Psoas muscle (tissue), 8 donors: ENCODE results near the gene TENT4B. TPM values are rescaled to one million over a fixed set of nuclear protein-coding genes. Genes with fewer than 3 reads are reported as not detected.

ENCODE experiments used
- ATAC-seq, 4 donors: fragments of 200-7000 bp; cut with Tn5 transposase; one replicate each; pipeline ENCODE4 v1.9.1; 2020; ENCODE audit warnings: moderate library complexity in 3 of 4, mild to moderate bottlenecking in 2 of 4
- DNase-seq, 2 donors: peaks; one replicate each; pipeline ENCODE4 v3.0.0-alpha.2; 2020
- H3K27ac ChIP-seq: fragments of 200-600 bp; one replicate; pipeline ENCODE4 v1.8.0; 2022
- H3K27me3 ChIP-seq, 3 donors: fragments of 200-600 bp in 1 of 3; one replicate each; pipeline versions ENCODE4 v1.6.1 to v1.8.0; 2013 to 2022; ENCODE audit warnings: low read length in 2 of 3, mild to moderate bottlenecking in 2 of 3, moderate library complexity in 1 of 3; ENCODE audit not compliant: insufficient read depth in 3 of 3
- H3K36me3 ChIP-seq, 2 donors: fragments of 200-600 bp in 1 of 2; one replicate each; pipeline versions ENCODE4 v1.6.1 to v1.8.0; 2013 to 2022; ENCODE audit warnings: low read depth in 1 of 2, mild to moderate bottlenecking in 1 of 2, moderate library complexity in 1 of 2; ENCODE audit not compliant: insufficient read depth in 1 of 2
- H3K4me1 ChIP-seq: fragments of 200-600 bp; one replicate; pipeline ENCODE4 v1.8.0; 2022
- H3K4me3 ChIP-seq: fragments of 200-600 bp; one replicate; pipeline ENCODE4 v1.8.0; 2022; ENCODE audit warnings: mild to moderate bottlenecking
- H3K9me3 ChIP-seq: fragments of 200-600 bp; one replicate; pipeline ENCODE4 v1.8.0; 2022
- CTCF ChIP-seq: fragments of 200-600 bp; IDR thresholded peaks from one replicate; pipeline ENCODE4 v1.8.0; 2022; ENCODE audit warnings: antibody characterized with exemption
- WGBS, 3 donors: extraction: QIAGEN DNeasy Blood & Tissue Kit; methylation state at CpG; one replicate each; pipeline versions ENCODE4 v1.1.6 to v1.1.7; 2013; 5-methylcytosine and 5-hydroxymethylcytosine counted together
- intact Hi-C, 2 donors: fragments of 100-400 bp; cut with DNase I; formaldehyde crosslinking; loops; one replicate each; pipeline versions ENCODE4 v1.11.0 to v1.14.2; 2022
- polyA plus RNA-seq, 3 donors: library from polyadenylated mRNA; stranded (reverse); fragments of 200-250 nt; gene quantifications; one replicate each; pipeline ENCODE4 v1.2.3, GENCODE V29; 2013
- total RNA-seq, 4 donors: library from RNA; stranded (reverse); fragmentation: NEBNext Ultra II Directional in 2 of 4; extraction: Animal tissue kit (Norgen Biotek cat#: 25700) in 2 of 4; gene quantifications; one replicate each; pipeline versions ENCODE4 v1.2.1 to v1.2.4, GENCODE V29; 2021 to 2023
- donor health status: healthy with polysubstance abuse.
- donor health status: DM: no; HTN: no; CAD: no; lungs with moderate emphysema.
- donor health status: Bipolar disorder and iron deficiency.
- donor health status: healthy.
- donor health status: DM: yes; HTN: yes; CAD: no.
- donor health status: DM: no; HTN: no; CAD: no.
- donor health status: DM: no; HTN: no; CAD: no.
- donor health status: DM: yes; HTN: yes; CAD: no.

Gene TENT4B
- total and polyA plus RNA-seq, 7 donors = 3.5 to 9.7 (median 7.1) TPM

GRCh38 chr16:50252082-50252611 is 99.0 kb downstream of the TENT4B start:
- intact Hi-C loops = loop anchor here in 1 of 2 donors (10.0 kb wide), 1 partner anchor 553 kb away; no protein-coding TSS in a partner anchor
- Histone ChIP-seq H3K4me1 (peaks cover 5% of the 10 kb centered on the region), H3K4me3 (no peak overlapping the region), H3K36me3 (no peaks in the 10 kb centered on the region), H3K9me3 (no peaks in the 10 kb centered on the region), H3K27me3 (no peaks in the 10 kb centered on the region), H3K27ac (no peak overlapping the region)
- ATAC-seq (peak; percentile 55 to 82 (median 67)), DNase-seq (peak in 1 of 2 donors; percentile 54)
- WGBS, 3 donors = 43 to 44% (median 44%) methylated on average over 9 of the region's 9 CpGs
- TF ChIP-seq CTCF = no peak

DNA sequence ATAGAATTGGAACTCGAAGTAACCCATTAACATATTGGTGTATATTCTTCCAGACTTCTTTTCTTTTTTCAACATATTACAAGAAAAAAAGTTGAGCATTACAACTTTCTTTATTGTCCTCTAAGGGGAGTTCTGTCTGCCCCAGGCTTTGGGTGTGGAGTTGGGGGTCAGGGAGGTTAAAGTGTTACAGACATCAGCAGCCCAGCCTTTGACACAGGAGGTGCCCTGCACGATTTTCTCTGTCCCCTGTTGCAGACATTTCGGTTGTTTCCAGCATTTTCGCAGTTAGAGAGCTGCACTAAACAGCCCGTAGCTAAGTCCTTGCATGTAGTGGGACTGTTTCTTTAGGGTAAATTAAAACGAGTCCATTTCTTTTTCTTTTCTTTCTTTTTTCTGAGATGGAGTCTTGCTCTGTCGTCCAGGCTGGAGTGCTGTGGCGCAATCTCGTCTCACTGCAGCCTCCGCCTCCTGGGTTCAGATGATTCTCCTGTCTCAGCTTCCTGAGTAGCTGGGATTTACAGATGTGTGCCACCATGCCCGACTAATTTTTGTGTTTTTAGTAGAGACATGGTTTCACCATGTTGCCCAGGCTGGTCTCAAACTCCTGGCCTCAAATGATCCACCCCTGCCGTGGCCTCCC is 99.9 kb downstream of the TENT4B start:
- Histone ChIP-seq H3K27ac (no peak overlapping the region), H3K4me3 (no peak overlapping the region), H3K27me3 (no peaks in the 10 kb centered on the region), H3K9me3 (no peaks in the 10 kb centered on the region), H3K4me1 (peaks cover 5% of the 10 kb centered on the region), H3K36me3 (no peaks in the 10 kb centered on the region)
- TF ChIP-seq CTCF = no peak
- ATAC-seq = peak in 1 of 4 donors; percentile 32
- intact Hi-C loops = loop anchor here in 1 of 2 donors (10.0 kb wide), 1 partner anchor 552 kb away; no protein-coding TSS in a partner anchor
- 53 to 70% (median 56%) methylated on average over 12 of the region's 12 CpGs for WGBS, 3 donors
- peak in 1 of 2 donors; percentile 55 for DNase-seq

DNA sequence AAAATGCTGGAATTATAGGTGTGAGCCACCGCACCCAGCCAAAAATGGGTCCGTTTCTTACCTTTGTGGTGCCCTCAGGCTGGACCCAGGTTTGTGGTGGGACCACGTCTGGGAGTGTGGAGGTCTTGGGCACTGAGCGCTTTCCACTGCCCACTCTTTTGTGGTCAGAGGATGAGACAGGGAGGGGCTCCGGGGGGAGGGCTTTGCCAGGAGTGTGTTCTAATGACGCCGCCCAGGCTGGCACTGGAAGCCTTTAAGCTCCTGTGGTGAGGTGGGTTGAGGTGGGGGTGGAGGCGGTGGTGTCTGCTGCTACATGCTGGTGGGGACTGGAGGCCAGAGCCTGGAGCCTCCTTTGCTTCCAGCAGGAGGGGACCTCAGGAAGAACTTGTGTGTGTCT is 100.4 kb downstream of the TENT4B start:
- intact Hi-C loops = loop anchor here in 1 of 2 donors (10.0 kb wide), 1 partner anchor 551 kb away; no protein-coding TSS in a partner anchor
- 61 to 84% (median 64%) methylated on average over 8 of the region's 8 CpGs for WGBS, 3 donors
- Histone ChIP-seq H3K4me3 (no peak overlapping the region), H3K4me1 (peaks cover 5% of the 10 kb centered on the region), H3K27me3 (no peaks in the 10 kb centered on the region), H3K36me3 (no peaks in the 10 kb centered on the region), H3K9me3 (no peaks in the 10 kb centered on the region), H3K27ac (no peak overlapping the region)
- DNase-seq (peak in 1 of 2 donors; percentile 41), ATAC-seq (peak in 1 of 4 donors; percentile 23)
- TF ChIP-seq CTCF = no peak

DNA sequence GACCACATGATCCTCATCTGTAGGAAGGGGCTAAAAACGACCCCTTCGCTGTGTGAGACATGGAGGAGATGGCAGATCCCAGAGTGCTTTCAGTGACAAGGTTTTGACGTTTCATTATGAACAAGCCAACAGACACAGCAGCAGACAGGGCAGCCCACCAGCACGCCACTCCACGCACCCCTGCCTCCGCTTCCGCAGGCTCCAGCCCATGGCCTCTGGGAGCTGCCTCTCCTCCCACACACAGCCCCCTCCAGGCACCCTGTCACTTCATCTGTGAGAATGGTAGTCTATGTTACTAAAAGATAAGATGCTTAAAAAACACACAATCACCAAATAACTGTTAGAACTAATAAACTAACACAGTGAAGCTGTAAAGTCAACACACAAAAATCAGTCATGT is 101.0 kb downstream of the TENT4B start:
- Histone ChIP-seq H3K36me3 (no peaks in the 10 kb centered on the region), H3K27ac (no peak overlapping the region), H3K4me1 (peaks cover 5% of the 10 kb centered on the region), H3K9me3 (no peaks in the 10 kb centered on the region), H3K4me3 (no peak overlapping the region), H3K27me3 (no peaks in the 10 kb centered on the region)
- 62 to 76% (median 70%) methylated on average over 7 of the region's 7 CpGs for WGBS, 3 donors
- DNase-seq = no peak
- TF ChIP-seq CTCF = no peak
- intact Hi-C loops = loop anchor here in 1 of 2 donors (10.0 kb wide), 1 partner anchor 551 kb away; no protein-coding TSS in a partner anchor
- ATAC-seq = no peak
